Hematopoietic multipotent progenitor cell treated with erythropoietin and hydrocortisone succinate and interleukin-3 and kit ligand, for 6 days (in vitro differentiated cells): ENCODE results near the gene KXD1.
"Not testable (repeated sequence)": the region's sequence is repeated elsewhere in the genome, so short reads cannot be mapped to it uniquely, and the experiment has no call there.

Experiments
- DNase-seq: peaks from one replicate; pipeline ENCODE4 v3.0.0-alpha.2; 2015

Gene KXD1

GRCh38 chr19:18587561-18587960, 29.9 kb downstream of the KXD1 start:
- no peak for DNase-seq

DNA sequence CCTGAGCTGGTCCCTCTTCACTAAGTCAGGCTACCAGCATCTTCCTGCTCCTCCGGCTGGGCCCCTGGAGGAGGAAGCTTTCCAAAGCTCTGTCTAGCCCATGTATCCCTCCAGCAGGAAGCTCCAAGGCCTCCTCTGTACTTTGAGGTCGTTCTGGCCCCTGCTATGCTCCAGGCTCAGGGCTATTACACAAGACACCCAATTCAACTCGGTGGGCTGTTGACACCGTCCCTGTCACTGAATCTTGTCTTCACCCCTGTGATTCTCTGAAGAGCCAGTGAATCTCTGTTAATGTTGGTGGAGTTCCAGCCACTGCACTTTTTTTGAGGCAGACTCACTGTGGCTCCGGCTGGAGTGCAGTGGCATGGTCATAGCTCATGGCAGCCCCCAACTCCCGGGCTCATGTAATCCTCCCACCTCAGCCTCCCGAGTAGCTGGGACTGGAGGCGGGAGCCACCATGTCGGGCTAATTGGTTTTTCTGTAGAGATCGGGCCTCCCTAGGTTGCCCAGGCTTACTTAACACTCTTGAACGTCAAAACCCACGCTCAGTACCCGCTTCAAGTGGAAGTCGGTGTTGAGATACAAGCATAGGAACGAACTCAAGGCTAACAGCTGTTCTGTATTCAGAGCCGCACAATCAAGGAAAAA, 30.4 kb downstream of the KXD1 start:
- no peak for DNase-seq

DNA sequence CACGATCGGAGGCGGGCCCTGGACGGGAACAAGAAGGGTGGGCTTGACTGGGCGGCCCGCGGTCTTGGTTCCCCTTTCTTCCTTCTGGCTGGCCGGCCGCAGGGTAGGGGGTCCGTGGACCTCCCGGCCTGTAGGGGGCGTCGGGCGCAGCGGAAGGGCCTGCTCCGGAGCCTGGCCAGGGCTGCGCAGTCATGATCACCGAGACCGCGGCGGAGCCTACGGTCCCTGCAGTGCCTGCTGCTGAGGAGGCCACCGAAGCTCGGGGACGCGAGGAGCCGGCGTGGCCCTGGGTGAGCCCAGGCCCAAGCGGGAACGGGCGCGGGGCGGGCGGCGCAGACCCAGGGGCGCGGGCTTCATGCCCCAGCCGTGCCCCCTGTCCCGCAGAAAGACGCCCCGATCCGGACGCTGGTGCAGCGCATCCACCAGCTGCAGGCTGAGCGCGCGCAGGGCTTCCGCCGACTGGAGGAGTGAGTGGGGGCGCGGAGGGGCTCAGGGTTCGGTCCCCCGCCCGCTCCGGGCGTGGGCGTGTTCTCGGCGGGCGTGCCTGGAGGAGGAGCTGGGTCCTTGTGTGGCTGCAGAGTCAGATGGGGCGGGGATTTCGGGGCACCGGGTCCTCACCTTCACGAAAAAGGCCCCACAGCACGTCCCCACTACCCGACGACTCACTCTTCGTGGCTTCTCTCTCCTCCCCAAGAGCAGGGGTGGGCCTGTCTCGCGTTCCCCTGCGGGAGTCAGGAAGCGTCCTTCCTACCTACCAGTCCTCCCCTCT, 31.1 kb downstream of the KXD1 start, which contains the start of gene REX1BD:
Gene REX1BD, plus strand, starts transcription at position 188 of the 769 bp plus-strand sequence. Its CDS starts 4 bp downstream, at position 192.
- peak; percentile 92 for DNase-seq

GRCh38 chr19:18589380-18590272, 32.0 kb downstream of the KXD1 start:
- peak; percentile 83 for DNase-seq

- DNase-seq: peak; percentile 67
Observed at GRCh38 chr19:18590273-18591272, 32.9 kb downstream of the KXD1 start.

DNA sequence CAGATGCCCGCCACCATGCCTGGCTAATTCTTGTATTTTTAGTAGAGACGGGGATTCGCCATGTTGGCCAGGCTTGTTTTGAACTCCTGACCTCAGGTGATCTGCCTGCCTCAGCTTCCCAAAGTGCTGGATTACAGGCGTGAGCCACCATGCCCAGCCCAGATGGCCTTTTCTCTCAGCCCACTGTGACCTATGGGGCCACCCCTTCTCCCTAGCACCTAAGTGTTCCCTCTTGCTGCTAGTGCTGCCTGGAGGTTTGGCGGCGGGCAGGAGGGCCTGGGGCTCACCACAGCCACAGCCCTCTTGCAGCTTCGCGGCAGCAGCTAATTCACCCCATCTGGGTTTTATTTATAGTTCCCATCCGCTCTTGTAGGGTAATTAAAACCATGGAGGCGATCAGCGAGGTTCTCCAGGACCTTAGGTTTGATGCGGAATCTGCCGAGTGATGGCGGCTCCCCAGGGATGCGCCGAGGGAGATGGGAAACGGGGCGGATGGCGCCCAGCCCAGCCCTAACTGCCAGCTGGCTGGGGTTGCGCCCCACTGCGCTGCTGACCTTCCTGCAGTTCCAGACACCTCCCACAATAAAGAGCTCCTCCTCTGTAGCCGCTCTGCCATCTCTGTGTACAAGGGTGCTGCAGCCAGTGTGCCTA, 34.2 kb downstream of the KXD1 start:
- DNase-seq: no peak

DNA sequence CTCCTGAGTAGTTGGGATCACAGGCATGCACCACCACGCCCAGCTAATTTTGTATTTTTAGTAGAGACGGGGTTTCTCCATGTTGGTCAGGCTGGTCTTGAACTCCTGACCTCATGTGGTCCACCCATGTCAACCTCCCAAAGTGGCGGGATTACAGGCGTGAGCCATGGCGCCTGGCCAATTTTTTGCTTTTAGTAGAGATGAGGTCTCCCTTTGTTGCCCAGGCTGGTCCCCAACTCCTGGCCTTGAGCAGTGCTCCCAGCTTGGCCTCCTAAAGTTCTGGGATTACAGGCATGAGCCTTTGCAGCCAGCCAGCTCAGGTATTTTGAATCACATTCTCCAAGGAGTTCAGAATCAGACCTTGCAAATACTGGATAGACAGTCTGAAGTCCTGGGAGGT, 35.1 kb downstream of the KXD1 start:
- DNase-seq: not testable (repeated sequence)

- DNase-seq: no peak
Observed at GRCh38 chr19:18593367-18594095, 35.9 kb downstream of the KXD1 start.

DNA sequence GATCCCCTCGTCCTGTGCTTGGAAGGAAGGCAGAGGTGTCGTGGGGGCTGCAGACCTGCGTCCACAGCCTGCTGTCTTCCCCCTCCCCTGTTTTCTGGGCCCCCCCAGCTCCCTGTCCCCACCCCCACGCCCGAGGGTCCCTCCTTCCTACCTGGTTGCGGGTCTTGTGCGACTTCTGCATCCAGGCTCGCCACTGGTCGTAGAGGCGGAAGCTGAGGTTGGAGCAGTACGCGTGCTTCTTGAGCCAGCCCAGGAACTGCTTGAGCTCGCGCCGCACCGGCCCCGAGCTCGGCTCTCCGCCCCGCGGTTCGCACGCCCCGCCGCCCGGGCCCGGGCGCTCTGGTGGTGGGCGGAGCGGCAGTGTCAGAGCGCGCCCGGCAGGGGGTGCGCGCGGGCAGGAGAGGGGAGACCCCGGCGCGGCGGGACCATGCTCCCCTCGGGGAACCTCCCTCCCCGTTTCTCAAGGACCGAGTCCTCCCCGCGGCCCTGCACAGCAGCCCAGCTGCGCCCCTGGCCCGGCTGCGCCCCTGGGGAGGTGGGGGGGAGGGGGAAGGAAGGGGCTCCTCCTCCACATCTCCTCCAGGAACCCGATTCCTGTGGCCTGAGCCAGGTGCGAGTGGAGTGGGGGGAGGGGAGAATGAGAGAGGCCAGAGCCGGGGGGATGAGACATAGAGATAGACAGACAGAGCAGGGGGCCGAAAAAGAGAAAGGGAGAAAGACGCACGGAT, 36.6 kb downstream of the KXD1 start:
- peak; percentile 80 for DNase-seq

GRCh38 chr19:18594824-18595373, 37.2 kb downstream of the KXD1 start:
- no peak for DNase-seq

GRCh38 chr19:18595475-18595874, 37.8 kb downstream of the KXD1 start:
- DNase-seq: no peak

DNA sequence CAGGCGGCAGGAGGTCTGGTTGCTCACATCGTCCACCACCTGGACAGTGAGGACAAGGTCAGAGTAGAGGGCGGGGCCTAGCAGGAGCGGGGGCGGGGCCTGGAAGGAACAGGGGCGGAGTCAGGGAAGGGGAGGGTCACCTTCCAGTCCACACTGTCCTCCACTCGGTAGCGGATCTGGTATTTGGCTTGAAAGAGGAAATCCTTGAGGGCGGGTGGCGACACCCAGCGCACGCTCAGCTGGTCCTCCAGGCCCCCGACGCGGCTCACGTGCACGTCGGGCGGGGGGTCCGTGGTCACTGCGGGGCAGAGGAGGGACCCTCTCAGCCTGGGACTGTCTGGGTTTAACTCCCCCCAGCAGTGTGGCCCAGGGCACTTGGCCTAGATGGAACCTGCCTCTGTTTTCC, 39.1 kb downstream of the KXD1 start:
- peak; percentile 77 for DNase-seq

DNA sequence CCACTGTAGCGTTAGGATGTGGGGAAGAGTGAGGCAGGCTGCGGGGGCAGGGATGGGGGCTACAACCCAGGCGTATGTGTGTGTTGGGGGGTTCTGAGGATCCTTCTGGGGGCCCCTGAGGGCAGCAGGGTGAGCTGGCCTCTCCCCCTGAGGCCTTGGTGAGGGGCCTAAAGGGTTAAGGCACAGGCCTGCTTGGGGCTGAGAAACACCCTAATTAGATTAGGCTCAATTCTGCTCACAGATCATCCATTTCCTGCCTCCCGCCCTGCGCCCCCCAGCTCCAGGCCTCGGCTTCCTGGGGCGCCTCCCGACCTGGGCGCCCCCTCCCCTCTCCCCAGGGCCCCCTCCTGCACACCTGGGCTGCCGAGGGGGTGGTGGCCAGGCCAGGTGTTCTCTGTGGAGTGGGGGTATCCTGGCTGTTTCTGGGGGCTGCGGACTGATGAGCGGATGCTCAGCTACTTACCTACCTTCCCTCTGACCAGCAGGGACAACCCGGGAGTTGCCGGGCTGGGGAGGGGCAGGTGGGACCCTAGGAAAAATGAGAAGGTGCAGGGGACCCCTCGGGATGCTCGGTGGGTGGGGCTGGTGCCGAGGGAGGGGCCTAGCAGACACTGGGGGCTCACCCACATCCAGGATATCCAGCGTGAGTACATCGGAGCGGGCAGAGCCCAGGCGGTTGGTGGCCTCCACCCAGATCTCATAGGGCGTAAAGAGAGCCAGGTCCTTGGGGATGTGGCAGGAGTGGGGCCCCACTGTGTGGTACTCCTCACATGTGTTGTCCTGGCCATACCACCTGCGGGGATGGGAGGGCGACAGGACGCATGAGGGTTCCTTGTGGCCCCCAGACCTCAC, 40.4 kb downstream of the KXD1 start:
- no peak for DNase-seq

GRCh38 chr19:18599485-18599884, 41.8 kb downstream of the KXD1 start:
- no peak for DNase-seq

- not testable (repeated sequence) for DNase-seq
Observed at GRCh38 chr19:18600692-18601397, 43.2 kb downstream of the KXD1 start.

- no peak for DNase-seq
Observed at GRCh38 chr19:18601875-18602274, 44.2 kb downstream of the KXD1 start.

GRCh38 chr19:18603255-18603957, 45.7 kb downstream of the KXD1 start:
- DNase-seq: peak; percentile 71
